HG03442 (cell line): ENCODE results near the gene MT1E.
"Not testable (repeated sequence)": the region's sequence is repeated elsewhere in the genome, so short reads cannot be mapped to it uniquely, and the experiment has no call there.

Experiments
- ATAC-seq: cut with Tn5 transposase; IDR thresholded peaks from one replicate; pipeline ENCODE4 v1.9.1; 2021; ENCODE audit warnings: mild to moderate bottlenecking, moderate library complexity; ENCODE audit not compliant: unreplicated experiment

The MT1E gene

GRCh38 chr16:56606476-56607108, 19.0 kb upstream of the MT1E start:
- ATAC-seq, result no peak

- ATAC-seq, result no peak
These were observed 18.4 kb upstream of the MT1E start for GRCh38 chr16:56607109-56607618.

GRCh38 chr16:56607675-56608042, 17.9 kb upstream of the MT1E start:
- ATAC-seq, result no peak

GRCh38 chr16:56608043-56608875, 17.3 kb upstream of the MT1E start, which contains the start of gene MT2A:
MT2A (plus strand) TSS chr16:56608584; CDS start chr16:56608656, 72 bp downstream.
- peak; percentile 87 for ATAC-seq

- ATAC-seq, result no peak
These were observed 16.6 kb upstream of the MT1E start for GRCh38 chr16:56608876-56609462.

- peak; percentile 32 for ATAC-seq
These were observed 16.1 kb upstream of the MT1E start for GRCh38 chr16:56609463-56609921.

GRCh38 chr16:56610017-56610608, 15.5 kb upstream of the MT1E start:
- ATAC-seq, result no peak

- ATAC-seq, result no peak
These were observed 14.9 kb upstream of the MT1E start for GRCh38 chr16:56610609-56611111.

GRCh38 chr16:56611281-56611833, 14.2 kb upstream of the MT1E start:
- no peak for ATAC-seq

- ATAC-seq, result no peak
These were observed 11.9 kb upstream of the MT1E start for GRCh38 chr16:56613706-56614105.

- no peak for ATAC-seq
These were observed 11.0 kb upstream of the MT1E start for GRCh38 chr16:56614549-56614991.

GRCh38 chr16:56615353-56615752, 10.2 kb upstream of the MT1E start:
- no peak for ATAC-seq

GRCh38 chr16:56616608-56617211, 8.9 kb upstream of the MT1E start:
- ATAC-seq, result no peak

- ATAC-seq, result no peak
These were observed 8.1 kb upstream of the MT1E start for GRCh38 chr16:56617212-56618085.

GRCh38 chr16:56618138-56618537, 7.4 kb upstream of the MT1E start:
- no peak for ATAC-seq

- ATAC-seq, result no peak
These were observed 5.2 kb upstream of the MT1E start for GRCh38 chr16:56620339-56620897.

- not testable (repeated sequence) for ATAC-seq
These were observed 3.7 kb upstream of the MT1E start for GRCh38 chr16:56621665-56622445.

- ATAC-seq, result not testable (repeated sequence)
These were observed 2.4 kb upstream of the MT1E start for GRCh38 chr16:56623184-56623583.
